ENCODE data around the gene OXA1L. TPM values are rescaled to one million over a fixed set of nuclear protein-coding genes. Genes with fewer than 3 reads are reported as not detected.
"Not testable (repeated sequence)": the region's sequence is repeated elsewhere in the genome, so short reads cannot be mapped to it uniquely, and the experiment has no call there.

OXA1L gene
- total RNA-seq, 1 donor from 2014 or later, result 160 TPM

- H3K36me3 Mint-ChIP-seq, result no peaks in the 10 kb centered on the region
- H3K27me3 Mint-ChIP-seq, result peaks cover 15% of the 10 kb centered on the region
Measured at GRCh38 chr14:22740020-22740419, 26.5 kb upstream of the OXA1L start.

GRCh38 chr14:22747769-22748168 is 18.7 kb upstream of the OXA1L start:
- Mint-ChIP-seq H3K4me1 (ENCODE audit: unreplicated experiment) (peaks cover 14% of the 10 kb centered on the region), H3K4me3 (no peak overlapping the region), H3K27me3 (peaks cover 2% of the 10 kb centered on the region), H3K36me3 (no peaks in the 10 kb centered on the region), H3K27ac (peak overlapping the region; percentile 79), H3K9me3 (no peaks in the 10 kb centered on the region)
- no peak for DNase-seq (ENCODE audit: extremely low spot score, unreplicated experiment)
- no peak for TF ChIP-seq CTCF (conservative IDR thresholded peaks at IDR 0.05)

More at GRCh38 chr14:22740020-22740419, 26.5 kb upstream of the OXA1L start:
- Mint-ChIP-seq H3K4me3 (no peak overlapping the region), H3K27ac (no peak overlapping the region), H3K9me3 (peaks cover 4% of the 10 kb centered on the region), H3K4me1 (ENCODE audit: unreplicated experiment) (no peaks in the 10 kb centered on the region)
- DNase-seq (ENCODE audit: extremely low spot score, unreplicated experiment), result no peak
- no peak for TF ChIP-seq CTCF (conservative IDR thresholded peaks at IDR 0.05)

- DNase-seq (ENCODE audit: extremely low spot score, unreplicated experiment), result no peak
- Mint-ChIP-seq H3K27ac (peak overlapping the region; percentile 79), H3K4me3 (no peak overlapping the region), H3K27me3 (no peaks in the 10 kb centered on the region), H3K4me1 (ENCODE audit: unreplicated experiment) (peaks cover 14% of the 10 kb centered on the region), H3K9me3 (no peaks in the 10 kb centered on the region), H3K36me3 (no peaks in the 10 kb centered on the region)
- TF ChIP-seq CTCF (conservative IDR thresholded peaks at IDR 0.05), result no peak
Measured at GRCh38 chr14:22748206-22748605, 18.3 kb upstream of the OXA1L start.

- Mint-ChIP-seq H3K4me1 (ENCODE audit: unreplicated experiment) (peaks cover 14% of the 10 kb centered on the region), H3K9me3 (no peaks in the 10 kb centered on the region), H3K36me3 (no peaks in the 10 kb centered on the region), H3K4me3 (no peak overlapping the region), H3K27ac (peak overlapping the region; percentile 79), H3K27me3 (no peaks in the 10 kb centered on the region)
- TF ChIP-seq CTCF (conservative IDR thresholded peaks at IDR 0.05), result no peak
- no peak for DNase-seq (ENCODE audit: extremely low spot score, unreplicated experiment)
Measured at GRCh38 chr14:22748631-22749068, 17.8 kb upstream of the OXA1L start.

- no peak overlapping the region for H3K27ac Mint-ChIP-seq
- no peak for TF ChIP-seq CTCF (conservative IDR thresholded peaks at IDR 0.05)
- no peak overlapping the region for H3K4me3 Mint-ChIP-seq
- H3K4me1 Mint-ChIP-seq (ENCODE audit: unreplicated experiment), result peaks cover 14% of the 10 kb centered on the region
- H3K27me3 Mint-ChIP-seq, result no peaks in the 10 kb centered on the region
- no peaks in the 10 kb centered on the region for H3K36me3 Mint-ChIP-seq
- DNase-seq (ENCODE audit: extremely low spot score, unreplicated experiment), result no peak
- H3K9me3 Mint-ChIP-seq, result no peaks in the 10 kb centered on the region
Measured at GRCh38 chr14:22752422-22752821, 14.1 kb upstream of the OXA1L start.

GRCh38 chr14:22753586-22753985 is 12.9 kb upstream of the OXA1L start:
- no peak overlapping the region for H3K4me3 Mint-ChIP-seq
- H3K27ac Mint-ChIP-seq, result no peak overlapping the region
- DNase-seq (ENCODE audit: extremely low spot score, unreplicated experiment), result no peak
- TF ChIP-seq CTCF (conservative IDR thresholded peaks at IDR 0.05), result no peak
- H3K4me1 Mint-ChIP-seq (ENCODE audit: unreplicated experiment), result peaks cover 7% of the 10 kb centered on the region
- no peaks in the 10 kb centered on the region for H3K27me3 Mint-ChIP-seq
- no peaks in the 10 kb centered on the region for H3K36me3 Mint-ChIP-seq
- H3K9me3 Mint-ChIP-seq, result no peaks in the 10 kb centered on the region

- H3K9me3 Mint-ChIP-seq, result peaks cover 12% of the 10 kb centered on the region
- H3K4me1 Mint-ChIP-seq (ENCODE audit: unreplicated experiment); H3K27me3 Mint-ChIP-seq; H3K36me3 Mint-ChIP-seq; DNase-seq (ENCODE audit: extremely low spot score, unreplicated experiment); H3K4me3 Mint-ChIP-seq; H3K27ac Mint-ChIP-seq: not testable (repeated sequence)
Measured at GRCh38 chr14:22757972-22758650, 8.4 kb upstream of the OXA1L start.
